ENCODE data around the gene TMSB4Y.

DNA sequence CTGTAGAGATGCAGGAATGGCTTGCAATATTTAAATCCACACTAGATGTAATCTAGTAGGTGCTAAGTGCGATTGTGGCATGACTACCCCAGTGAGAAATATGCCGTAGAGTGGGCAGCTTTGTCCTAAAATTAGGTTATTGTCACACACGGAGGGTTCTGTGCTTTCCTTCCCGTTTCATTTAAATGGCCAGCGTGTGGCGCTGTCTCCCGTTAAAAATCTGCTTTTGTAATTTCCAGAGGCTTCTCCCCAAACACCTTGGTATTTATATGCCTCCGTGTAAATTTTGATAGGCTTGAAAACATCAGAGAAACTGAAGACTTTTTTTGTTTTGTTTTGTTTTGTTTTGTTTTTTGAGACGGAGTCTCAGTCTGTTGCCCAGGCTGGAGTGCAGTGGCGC lies 34.9 kb downstream of the TMSB4Y start:
- TF ChIP-seq POLR2A (IDR thresholded peaks at IDR 0.05), result no peak
- TF ChIP-seq, protein P1, sequence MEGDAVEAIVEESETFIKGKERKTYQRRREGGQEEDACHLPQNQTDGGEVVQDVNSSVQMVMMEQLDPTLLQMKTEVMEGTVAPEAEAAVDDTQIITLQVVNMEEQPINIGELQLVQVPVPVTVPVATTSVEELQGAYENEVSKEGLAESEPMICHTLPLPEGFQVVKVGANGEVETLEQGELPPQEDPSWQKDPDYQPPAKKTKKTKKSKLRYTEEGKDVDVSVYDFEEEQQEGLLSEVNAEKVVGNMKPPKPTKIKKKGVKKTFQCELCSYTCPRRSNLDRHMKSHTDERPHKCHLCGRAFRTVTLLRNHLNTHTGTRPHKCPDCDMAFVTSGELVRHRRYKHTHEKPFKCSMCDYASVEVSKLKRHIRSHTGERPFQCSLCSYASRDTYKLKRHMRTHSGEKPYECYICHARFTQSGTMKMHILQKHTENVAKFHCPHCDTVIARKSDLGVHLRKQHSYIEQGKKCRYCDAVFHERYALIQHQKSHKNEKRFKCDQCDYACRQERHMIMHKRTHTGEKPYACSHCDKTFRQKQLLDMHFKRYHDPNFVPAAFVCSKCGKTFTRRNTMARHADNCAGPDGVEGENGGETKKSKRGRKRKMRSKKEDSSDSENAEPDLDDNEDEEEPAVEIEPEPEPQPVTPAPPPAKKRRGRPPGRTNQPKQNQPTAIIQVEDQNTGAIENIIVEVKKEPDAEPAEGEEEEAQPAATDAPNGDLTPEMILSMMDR (IDR thresholded peaks at IDR 0.05), result peak in 3 of 6 experiments; percentile 27 to 47 (median 39)
